Colon (tissue), 2 donors: Measurements from ENCODE around the gene INHBC.
"Not testable (repeated sequence)": the region's sequence is repeated elsewhere in the genome, so short reads cannot be mapped to it uniquely, and the experiment has no call there.

Experiments used
- FAIRE-seq: peaks from 2 replicates; lab custom pipeline; 2012; peaks lifted over from hg19 to GRCh38; lab: Jason Lieb, UNC
- donor health status: control.
- donor health status: control.

Gene INHBC

DNA sequence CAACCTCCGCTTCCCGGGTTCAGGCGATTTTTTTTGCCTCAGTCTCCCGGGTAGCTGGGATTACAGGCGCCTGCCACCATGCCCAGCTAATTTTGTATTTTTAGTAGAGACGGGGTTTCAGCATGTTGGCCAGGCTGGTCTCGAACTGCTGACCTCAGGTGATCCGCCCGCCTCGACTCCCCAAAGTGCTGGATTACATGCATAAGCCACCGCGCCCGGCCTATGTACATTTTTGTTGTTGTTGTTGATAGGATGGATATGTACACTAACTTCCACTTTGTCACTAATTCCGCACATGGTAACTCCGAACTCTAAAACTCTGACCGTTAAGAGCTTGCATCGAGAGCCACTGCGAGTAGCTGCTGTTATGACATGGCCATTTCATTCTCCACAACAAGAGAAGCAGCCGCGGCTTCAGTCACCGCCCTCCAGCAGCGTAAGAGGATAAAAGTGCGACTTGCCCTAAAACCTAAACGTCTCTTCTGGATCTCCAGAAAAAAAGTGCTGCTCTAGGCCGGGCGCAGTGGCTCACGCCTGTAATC lies 52.5 kb downstream of the INHBC start:
- no peak for FAIRE-seq

DNA sequence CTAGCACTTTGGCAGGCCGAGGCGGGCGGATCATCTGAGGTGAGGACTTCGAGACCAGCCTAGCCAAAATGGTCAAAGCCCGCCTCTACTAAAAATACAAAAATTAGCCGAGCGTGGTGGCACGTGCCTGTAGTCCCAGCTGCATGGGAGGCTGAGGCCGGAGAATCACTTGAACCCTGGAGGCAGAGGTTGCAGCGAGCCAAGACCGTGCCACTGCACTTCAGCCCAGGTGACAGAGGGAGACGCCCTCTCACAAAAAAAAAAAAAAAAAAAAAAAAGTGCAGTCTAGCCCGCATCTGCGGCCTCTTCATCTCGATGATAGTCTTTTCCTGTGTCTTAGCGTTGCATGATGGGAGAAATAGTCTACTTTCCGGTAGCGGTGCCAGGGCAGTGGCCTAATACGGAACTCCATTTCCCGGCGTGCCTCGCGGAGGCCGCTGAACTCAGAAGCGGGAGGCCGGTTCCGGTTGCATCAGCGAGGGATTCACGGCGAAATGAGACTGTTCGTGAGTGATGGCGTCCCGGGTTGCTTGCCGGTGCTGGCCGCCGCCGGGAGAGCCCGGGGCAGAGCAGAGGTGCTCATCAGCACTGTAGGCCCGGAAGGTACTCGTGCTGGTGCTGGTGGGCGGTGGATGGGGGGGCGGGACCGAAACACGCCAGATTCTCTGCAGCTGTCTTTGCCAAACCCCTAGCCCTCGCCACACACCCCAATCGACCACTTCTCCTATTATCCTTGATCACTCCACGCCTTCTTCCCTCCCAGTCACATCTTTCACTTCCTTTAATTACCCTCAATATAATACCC lies 53.2 kb downstream of the INHBC start, which contains the start of gene MARS1:
TSS of gene MARS1 (plus strand) at position 472 of the 805 bp plus-strand sequence. CDS start at position 495, 23 bp downstream.
- FAIRE-seq, result no peak

DNA sequence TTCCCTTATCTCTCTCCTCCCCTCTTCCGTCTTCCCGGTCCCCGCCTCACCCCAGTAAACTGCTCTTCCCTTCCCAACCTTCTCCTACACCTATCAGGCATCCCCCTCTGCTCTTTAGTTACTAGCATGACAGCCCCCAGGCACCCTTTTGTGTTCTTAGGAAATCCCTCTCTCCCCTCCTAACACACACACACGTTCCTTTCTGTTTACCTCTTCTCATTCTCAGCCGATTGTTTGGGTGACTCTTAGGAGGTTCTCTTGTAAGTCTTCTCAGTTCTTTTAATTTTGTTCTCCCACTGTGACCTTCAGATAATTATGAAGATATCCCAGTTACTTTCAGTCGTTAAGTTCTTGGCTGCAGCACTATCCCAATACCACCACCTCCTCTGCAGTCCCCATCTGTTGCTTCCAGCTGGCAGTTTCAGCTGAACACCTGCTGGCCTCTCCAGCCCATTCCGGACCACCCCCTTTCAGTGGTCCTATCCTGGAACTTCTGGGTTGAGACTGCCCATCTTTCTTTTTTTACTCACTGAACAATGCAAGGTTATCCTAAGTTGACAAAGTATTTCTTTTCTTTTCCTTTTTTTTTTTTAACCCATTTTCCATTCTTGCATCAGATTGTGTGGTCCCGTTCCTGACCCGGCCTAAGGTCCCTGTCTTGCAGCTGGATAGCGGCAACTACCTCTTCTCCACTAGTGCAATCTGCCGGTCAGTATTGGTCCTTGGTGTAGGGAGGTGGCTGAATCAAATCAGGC lies 54.0 kb downstream of the INHBC start:
- FAIRE-seq, result no peak

DNA sequence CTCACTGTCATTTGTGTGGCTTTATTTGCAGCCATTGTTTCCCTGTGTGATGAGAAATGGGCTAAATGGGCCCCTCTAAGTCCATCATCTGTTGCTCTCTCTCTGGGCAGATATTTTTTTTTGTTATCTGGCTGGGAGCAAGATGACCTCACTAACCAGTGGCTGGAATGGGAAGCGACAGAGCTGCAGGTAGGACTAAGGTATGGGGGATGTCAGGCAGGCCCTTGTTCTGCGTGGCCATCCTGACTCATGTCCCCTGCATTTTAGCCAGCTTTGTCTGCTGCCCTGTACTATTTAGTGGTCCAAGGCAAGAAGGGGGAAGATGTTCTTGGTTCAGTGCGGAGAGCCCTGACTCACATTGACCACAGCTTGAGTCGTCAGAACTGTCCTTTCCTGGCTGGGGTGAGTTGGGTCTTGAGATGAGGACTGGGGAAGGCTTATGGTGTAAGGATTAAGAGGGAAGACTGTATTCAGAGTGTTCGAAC lies 54.6 kb downstream of the INHBC start:
- FAIRE-seq, result no peak

- FAIRE-seq, result no peak
Measured at GRCh38 chr12:57490126-57490525, 55.5 kb downstream of the INHBC start.

DNA sequence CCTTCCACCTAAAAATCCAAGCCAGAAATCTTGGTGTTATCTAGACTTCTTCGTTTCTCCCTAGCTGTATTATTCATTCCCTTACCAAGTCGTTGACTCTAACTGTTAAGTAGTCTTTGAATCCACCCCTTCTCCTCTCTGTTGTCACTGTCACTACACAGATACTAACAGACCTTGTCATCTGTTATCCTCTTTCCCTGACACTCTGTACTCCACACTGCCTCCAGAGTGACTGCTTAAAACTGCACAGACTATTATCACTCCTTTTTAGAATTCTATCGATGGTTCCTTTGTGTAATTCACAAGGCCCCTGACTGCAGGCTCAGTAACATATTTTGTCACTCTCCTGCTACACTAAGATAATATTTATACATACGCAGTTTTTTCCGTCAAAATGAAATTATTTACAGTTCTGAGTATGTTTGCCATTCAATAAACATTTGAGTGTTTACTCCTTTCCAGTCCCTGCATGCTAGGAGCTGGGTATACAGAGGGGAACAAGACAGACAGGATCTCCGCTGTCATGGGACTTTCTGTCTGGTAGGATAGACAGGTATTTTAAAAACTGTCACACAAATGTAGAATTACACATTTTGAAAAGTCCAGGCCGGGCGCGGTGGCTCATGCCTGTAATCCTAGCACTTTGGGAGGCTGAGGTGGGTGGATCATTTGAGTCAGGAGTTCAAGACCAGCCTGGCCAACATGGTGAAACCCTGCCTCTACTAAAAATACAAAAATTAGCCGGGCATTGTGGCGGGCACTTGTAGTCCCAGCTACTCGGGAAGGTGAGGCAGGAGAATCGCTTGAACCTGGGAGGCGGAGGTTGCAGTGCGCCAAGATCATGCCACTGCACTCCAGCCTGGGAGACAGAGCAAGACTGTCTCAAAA lies 57.1 kb downstream of the INHBC start:
- FAIRE-seq, result no peak

DNA sequence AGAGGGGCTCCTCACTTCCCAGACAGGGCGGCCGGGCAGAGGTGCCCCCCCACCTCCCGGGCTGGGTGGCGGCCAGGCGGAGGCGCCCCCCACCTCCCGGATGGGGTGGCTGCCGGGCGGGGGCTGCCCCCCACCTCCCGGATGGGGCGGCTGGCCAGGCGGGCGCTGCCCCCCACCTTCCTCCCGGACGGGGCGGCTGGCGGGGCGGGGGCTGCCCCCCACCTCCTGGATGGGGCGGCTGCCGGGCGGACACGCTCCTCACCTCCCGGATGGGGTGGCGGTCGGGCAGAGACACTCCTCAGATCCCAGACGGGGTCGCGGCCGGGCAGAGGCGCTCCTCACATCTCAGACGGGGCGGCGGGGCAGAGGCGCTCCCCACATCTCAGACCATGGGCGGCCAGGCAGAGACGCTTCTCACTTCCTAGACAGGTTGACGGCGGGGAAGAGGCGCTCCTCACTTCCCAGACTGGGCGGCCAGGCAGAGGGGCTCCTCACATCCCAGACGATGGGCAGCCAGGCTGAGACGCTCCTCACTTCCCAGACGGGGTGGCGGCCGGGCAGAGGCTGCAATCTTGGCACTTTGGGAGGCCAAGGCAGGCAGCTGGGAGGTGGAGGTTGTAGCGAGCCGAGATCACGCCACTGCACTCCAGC lies 60.6 kb downstream of the INHBC start:
- not testable (repeated sequence) for FAIRE-seq

GRCh38 chr12:57496822-57497221 lies 62.2 kb downstream of the INHBC start:
- FAIRE-seq, result no peak

GRCh38 chr12:57497223-57498131 lies 62.9 kb downstream of the INHBC start:
- FAIRE-seq, result no peak

DNA sequence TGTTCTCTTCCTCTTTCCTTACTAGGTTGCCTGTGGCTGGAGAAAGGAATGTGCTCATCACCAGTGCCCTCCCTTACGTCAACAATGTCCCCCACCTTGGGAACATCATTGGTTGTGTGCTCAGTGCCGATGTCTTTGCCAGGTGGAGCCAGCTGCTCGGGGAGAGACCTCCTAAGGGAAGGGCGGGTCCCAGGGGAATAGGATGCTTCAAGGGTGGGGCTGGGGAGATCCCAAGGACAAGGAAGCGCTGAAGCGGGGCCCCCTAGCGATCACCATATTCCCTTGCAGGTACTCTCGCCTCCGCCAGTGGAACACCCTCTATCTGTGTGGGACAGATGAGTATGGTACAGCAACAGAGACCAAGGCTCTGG lies 63.5 kb downstream of the INHBC start:
- FAIRE-seq, result no peak

- FAIRE-seq, result no peak
Measured at GRCh38 chr12:57498571-57498970, 64.0 kb downstream of the INHBC start.

- FAIRE-seq, result no peak
Measured at GRCh38 chr12:57500213-57500612, 65.6 kb downstream of the INHBC start.
